AG09319 (cell line): ENCODE data around the gene TRABD2B.

Experiments used
- DNase-seq: peaks from one replicate; pipeline ENCODE4 v3.0.0-alpha.2; 2010; ENCODE audit warnings: low read depth; ENCODE audit errors: extremely low read depth
- TF ChIP-seq, protein P1 (sequence below): IDR thresholded peaks from 2 replicates; pipeline ENCODE4 v1.5.1; 2011; ENCODE audit warnings: low read depth, mild to moderate bottlenecking, inconsistent platforms, low read length, moderate library complexity

The TRABD2B gene

DNA sequence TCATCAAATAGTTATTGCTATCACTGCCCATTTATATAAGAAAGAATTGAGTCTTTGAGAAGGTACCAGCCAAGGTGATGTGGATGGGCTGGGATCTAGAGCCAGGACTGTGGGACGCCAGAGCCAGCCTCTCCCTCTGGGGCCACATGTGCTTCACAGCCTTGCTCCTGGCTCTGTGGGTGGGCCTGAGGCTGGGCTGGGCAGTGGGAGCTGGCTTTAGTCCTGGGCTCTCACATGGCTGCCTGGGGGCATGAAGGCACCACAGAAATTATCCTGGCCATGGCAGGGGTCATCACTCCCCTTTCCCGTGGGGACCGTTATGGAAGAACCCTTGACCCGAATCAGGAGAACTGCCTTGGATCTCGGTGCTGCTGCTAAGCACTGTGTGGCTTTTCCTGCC is 203.1 kb downstream of the TRABD2B start:
- no peak for DNase-seq
- TF ChIP-seq, protein P1, sequence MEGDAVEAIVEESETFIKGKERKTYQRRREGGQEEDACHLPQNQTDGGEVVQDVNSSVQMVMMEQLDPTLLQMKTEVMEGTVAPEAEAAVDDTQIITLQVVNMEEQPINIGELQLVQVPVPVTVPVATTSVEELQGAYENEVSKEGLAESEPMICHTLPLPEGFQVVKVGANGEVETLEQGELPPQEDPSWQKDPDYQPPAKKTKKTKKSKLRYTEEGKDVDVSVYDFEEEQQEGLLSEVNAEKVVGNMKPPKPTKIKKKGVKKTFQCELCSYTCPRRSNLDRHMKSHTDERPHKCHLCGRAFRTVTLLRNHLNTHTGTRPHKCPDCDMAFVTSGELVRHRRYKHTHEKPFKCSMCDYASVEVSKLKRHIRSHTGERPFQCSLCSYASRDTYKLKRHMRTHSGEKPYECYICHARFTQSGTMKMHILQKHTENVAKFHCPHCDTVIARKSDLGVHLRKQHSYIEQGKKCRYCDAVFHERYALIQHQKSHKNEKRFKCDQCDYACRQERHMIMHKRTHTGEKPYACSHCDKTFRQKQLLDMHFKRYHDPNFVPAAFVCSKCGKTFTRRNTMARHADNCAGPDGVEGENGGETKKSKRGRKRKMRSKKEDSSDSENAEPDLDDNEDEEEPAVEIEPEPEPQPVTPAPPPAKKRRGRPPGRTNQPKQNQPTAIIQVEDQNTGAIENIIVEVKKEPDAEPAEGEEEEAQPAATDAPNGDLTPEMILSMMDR, result no peak

DNA sequence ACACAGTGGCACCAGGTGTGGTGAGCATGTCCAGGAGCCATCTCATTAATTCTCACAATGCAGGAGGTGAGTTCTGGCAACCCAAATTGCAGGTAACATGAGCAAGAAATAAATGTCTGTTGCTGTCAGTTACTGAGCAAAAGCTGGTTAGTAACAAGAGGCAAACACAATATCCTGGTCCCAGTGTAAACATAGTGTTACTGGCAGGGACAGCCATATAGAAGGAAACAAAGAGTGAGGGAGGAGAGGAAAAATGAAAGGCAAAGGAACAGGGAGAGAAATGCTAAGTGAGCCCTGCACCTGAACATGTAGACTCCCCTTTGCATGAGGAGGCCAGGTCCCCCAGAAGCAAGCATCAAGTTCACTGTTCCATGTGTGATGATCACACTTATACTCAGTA is 203.6 kb downstream of the TRABD2B start:
- DNase-seq, result no peak
- TF ChIP-seq, protein P1, result no peak

DNA sequence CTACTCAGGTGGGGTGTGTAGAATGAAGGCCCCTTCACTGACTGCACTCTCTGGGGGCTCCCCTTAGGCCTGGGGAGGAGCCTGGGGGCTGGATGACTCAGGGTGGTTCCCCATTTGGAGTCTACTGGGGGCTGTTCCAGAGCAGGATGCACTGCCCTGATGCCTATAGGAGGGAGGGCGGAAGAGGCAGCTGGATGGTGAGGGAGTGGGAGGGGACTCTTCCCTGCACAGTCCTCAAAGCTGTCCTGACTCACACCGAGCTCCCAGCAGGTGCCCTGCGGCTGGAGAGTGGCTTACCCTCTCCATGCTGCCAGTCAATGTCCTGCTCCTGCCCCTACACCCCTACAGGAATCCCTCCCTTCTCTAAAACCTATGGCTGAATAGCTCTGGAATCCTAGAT is 204.4 kb downstream of the TRABD2B start:
- TF ChIP-seq, protein P1, result no peak
- DNase-seq, result no peak

DNA sequence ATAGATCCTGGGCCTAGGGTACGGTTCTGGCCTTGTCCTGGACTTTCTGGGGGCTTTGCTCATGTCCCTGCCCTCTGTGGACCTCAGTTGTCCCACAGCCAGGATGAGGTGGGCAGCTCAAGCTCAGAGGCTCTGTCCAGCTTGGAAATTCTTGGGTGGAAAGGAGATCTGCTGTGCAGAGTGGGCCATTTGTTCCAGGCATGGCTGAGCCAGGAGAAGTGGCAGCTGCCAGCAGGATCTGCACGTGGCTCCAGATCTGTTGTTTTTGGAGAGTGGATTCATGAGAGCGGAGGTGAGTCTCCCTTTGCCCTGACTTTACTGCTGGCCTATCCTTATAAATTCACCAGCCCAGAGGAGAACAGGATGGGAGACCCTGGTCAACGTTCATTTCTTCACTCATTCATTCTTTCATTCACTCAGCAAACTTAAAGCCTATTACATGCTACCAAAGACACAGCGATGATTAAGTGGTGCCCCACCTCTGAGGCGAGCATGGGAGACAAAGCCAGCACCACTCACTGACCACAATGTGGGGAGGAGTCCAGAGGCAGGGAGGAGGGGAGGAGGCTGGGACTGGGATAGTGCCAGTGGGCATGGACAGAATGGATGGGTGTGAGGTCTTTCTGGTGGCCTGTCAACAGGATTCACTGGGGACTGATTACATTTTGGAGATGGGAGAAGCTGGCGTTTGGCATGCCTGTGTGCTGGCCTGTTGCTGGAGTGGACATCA is 205.1 kb downstream of the TRABD2B start:
- no peak for DNase-seq
- TF ChIP-seq, protein P1, result no peak

DNA sequence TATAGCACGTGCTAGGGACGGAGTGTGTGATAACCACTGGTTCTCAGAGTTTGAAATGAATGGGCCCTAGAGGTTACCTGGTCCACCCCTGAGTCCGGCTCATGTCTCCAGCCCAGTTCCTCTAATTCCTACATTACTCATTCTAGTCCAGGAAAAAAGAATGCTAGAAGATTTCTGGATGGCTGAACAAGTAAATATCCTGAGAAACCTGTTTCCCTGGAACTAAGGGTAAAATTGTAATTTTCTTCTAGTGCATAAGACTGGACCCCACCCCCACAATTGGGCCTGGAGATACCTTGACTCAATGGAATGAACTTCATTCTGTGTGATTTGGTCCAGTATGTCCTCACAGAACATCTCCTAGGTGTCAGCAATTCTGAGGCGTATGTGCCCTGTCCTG is 208.4 kb downstream of the TRABD2B start:
- TF ChIP-seq, protein P1, result no peak
- no peak for DNase-seq

DNA sequence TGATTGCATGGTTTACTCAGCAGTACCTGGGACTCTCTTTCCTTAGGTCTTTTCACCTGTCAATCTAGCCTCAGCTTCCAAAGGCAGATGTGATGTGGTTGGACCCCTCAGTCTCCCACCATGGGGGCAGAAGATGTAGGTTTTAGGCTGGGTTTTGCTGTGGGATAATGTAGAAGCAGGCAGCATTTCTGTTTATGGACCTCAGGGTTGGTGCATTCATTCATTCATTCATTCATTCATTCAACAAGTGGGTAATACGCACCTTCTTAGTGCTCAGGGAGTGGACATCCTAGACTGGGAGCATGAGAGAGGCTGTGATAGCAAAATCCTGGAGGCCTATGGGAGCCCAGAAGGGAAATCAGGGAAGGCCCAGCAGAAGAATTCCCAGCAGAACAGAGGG is 209.6 kb downstream of the TRABD2B start:
- no peak for DNase-seq
- TF ChIP-seq, protein P1, result no peak

DNA sequence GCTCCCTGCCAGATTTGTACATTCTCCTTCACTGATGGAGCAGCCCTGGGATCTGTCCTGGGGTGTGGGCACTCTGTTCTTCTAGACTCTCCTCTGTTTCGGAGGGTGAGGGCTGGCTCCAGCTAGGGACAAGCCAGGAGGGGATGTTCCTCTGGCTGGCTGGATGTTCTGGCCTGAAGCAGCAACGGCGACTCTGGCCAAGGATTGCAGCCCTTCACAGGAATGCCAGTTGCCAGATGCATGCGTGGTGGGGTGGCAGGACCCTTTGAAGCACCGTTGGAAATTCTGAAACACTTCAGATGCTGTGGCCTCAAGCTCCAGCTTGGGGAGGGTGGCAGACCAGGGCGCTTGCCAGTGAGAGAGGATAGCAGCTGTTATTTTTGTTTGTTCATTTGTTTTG is 210.9 kb downstream of the TRABD2B start:
- TF ChIP-seq, protein P1, result no peak
- DNase-seq, result no peak
